SKM-1 treated with dmso at 0.1 percent for 144 hours (cell line): ENCODE data around the gene SNX10.

Source experiments
- DNase-seq: peaks from one replicate; lab custom pipeline; 2025; ENCODE audit not compliant: unreplicated experiment; lab: John Stamatoyannopoulos, UW

SNX10 gene

GRCh38 chr7:26365901-26366275 is 74.2 kb downstream of the SNX10 start:
- no peak for DNase-seq

- no peak for DNase-seq
These were observed 75.6 kb downstream of the SNX10 start for GRCh38 chr7:26367219-26367711.

GRCh38 chr7:26368542-26368941 is 76.9 kb downstream of the SNX10 start:
- DNase-seq, result no peak

- peak; percentile 31 for DNase-seq
These were observed 77.9 kb downstream of the SNX10 start for GRCh38 chr7:26369593-26369992.

DNA sequence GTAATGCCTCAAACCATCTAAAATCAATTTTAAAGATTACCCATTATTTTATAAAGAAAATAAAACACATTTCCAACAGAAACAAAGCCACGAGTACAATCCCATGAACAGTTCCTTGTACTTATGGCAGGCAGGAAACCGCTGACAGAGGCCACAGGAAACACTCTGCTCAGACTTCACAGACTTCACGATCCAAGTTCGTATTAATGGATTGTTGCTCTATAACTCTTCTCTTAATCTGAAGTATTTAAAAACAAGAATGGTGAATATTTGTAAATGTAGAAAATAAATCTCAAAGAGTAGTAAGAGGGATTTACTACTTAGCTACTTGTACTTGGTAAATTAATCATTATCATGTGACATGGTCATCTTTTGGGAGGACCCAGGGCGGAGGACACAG is 78.3 kb downstream of the SNX10 start:
- peak; percentile 36 for DNase-seq

DNA sequence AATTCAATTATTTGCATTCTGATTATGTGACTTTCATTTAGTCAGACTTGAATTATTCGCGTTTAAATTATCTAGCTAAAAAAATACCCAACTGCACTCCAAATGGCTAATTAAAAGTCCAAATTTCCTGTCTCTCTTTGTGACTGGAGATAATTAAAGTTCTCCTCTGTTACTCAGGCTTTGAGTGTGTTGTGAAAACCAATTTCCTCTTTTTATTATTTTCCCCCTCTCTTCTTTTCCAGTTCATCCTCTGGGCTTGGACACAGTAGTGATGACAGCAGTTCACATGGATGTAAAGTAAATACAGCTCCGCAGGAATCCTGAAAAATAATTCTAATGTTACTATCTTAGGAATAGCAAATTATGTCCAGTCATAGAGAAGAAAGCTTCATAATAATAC is 80.6 kb downstream of the SNX10 start:
- no peak for DNase-seq

- no peak for DNase-seq
These were observed 81.0 kb downstream of the SNX10 start for GRCh38 chr7:26372704-26373103.

DNA sequence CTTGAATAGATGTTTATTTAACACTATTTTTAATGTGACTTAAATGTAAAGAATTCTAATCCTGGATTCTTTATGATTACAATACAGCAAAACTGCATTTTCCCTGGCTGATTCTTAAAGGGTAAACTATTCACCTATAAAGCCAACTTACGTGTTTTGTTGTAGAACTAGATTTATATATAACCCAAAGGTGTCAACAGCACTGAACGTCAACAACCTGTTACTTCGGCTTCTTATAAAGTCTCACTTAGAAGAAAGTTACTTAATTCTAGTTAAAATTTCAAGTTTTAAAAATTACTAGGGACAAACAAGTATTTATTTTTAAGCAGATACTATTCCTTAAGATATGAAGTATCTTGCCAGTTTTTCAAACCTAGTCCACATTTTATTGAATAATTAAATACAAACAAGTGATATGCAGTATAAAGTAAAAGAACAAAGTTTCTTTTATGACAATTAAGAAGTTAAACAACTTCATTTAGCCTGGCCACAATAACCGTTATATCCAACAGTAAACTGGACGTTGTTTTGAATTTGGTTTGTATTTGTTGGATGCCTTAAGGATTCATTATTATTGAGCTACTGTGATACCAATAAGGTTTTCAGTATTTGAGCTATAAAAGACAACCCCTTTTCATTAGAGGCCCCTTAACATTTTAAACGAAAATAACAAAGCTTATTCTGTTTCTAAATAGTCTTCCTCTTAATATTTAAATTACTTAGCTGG is 83.1 kb downstream of the SNX10 start:
- DNase-seq, result no peak

DNA sequence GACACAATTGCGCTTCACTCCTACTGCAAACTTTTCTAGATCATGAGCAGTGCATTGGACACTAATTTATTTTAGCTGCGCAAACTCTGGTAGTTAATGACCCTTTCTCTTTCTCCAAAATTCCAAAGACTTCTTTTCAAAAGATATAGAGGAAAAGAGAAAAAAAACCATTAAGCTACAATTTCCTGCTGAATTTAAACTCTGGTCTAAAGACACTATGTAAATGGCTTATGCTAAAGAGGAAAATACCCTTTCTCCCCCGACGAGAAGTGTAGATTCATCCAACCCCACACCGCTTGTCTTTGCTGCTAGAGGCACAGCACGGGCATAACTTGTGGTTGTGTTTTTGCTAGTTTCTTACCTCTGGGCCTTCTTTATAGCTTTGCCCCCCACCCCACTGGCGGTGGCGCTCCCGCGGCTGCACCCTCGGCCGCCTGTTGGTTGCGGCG is 84.1 kb downstream of the SNX10 start:
- DNase-seq, result no peak

DNA sequence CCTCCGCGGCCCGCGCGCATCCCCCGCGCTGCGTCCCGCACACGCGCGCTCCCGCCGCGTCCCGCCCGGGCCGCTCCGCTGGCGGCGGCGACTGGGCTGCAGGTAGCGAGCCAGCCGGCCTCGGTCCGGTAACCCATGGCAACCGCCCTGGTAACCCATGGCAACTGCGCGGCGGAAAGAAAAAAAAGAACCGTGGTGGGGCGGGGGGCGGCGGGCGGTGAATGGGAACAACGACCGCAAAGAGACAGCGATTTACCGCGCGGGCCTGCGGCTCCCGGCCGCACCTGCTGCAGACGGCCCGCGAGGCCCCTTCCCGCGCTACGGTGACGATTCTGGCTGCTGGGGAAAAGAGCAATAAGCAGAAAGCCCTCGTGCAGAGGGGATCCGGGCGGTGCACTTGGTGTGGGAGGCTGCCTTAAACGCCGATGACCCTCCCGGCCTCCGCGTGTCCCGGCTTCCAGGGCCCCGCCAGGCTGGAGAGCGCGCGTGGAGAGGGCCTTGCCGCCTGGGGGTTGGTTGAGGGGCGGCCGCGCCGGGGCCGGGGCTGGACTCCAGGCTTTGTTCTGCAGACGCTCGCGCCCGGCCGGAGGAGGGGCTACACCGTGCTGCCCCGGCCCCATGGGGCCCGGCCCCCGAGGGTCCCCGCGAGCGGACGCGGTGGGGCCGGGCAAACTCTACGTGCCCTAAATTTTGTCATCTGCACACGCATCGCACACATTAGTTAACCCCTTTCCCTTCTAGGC is 84.7 kb downstream of the SNX10 start:
- no peak for DNase-seq

DNA sequence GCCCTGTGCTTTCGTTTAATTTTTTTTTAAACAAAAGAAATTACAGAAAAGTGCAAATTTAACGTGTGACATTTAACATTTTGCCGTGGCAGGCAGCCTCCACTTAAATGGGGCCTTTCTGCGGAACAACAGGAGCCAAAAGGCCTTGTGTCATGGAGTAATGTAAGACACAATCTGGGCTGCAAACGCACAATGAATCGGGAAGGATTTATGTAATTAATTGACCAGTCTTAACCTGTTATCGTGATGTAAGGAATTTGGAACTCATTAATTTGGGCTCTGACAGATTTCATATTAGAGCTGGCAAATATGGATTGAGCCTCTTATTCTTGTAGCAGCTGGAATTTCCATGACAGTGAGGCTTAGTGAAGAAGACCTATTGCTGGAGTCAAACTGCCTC is 86.4 kb downstream of the SNX10 start:
- DNase-seq, result no peak

DNA sequence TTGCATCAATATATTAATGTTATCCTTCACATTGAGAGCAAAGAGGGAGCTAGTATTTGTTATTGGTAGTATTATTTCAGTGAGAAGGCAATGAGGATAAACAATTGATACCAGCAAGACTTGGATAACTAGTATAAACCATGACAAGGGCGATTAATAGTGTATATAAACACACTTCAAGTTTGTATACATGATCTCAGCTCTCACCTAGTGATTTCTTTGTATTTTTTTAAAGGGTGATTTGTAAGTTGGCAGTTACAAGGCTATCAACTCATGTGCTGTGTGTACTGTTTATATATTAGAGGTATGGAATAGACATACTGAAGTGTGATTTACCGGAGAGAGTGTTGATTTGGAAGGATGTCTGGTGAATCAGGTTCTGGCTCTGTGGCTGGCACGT is 88.0 kb downstream of the SNX10 start:
- DNase-seq, result no peak

GRCh38 chr7:26381476-26382353 is 90.1 kb downstream of the SNX10 start:
- DNase-seq, result no peak

- no peak for DNase-seq
These were observed 93.6 kb downstream of the SNX10 start for GRCh38 chr7:26385240-26385639.

- no peak for DNase-seq
These were observed 96.1 kb downstream of the SNX10 start for GRCh38 chr7:26387731-26388130.

- no peak for DNase-seq
These were observed 96.6 kb downstream of the SNX10 start for GRCh38 chr7:26388256-26388655.

GRCh38 chr7:26390016-26390415 is 98.4 kb downstream of the SNX10 start:
- no peak for DNase-seq

- DNase-seq, result no peak
These were observed 102.2 kb downstream of the SNX10 start for GRCh38 chr7:26393818-26394217.

- no peak for DNase-seq
These were observed 105.7 kb downstream of the SNX10 start for GRCh38 chr7:26397332-26397731.

- no peak for DNase-seq
These were observed 106.2 kb downstream of the SNX10 start for GRCh38 chr7:26397796-26398426.

GRCh38 chr7:26398427-26398755 is 106.7 kb downstream of the SNX10 start:
- no peak for DNase-seq
